Measurements from ENCODE around the gene ATP10B. TPM values are rescaled to one million over a fixed set of nuclear protein-coding genes. Genes with fewer than 3 reads are reported as not detected.

Gene ATP10B
- total and polyA plus RNA-seq, 2 experiments from 2014 or later, result not detected

DNA sequence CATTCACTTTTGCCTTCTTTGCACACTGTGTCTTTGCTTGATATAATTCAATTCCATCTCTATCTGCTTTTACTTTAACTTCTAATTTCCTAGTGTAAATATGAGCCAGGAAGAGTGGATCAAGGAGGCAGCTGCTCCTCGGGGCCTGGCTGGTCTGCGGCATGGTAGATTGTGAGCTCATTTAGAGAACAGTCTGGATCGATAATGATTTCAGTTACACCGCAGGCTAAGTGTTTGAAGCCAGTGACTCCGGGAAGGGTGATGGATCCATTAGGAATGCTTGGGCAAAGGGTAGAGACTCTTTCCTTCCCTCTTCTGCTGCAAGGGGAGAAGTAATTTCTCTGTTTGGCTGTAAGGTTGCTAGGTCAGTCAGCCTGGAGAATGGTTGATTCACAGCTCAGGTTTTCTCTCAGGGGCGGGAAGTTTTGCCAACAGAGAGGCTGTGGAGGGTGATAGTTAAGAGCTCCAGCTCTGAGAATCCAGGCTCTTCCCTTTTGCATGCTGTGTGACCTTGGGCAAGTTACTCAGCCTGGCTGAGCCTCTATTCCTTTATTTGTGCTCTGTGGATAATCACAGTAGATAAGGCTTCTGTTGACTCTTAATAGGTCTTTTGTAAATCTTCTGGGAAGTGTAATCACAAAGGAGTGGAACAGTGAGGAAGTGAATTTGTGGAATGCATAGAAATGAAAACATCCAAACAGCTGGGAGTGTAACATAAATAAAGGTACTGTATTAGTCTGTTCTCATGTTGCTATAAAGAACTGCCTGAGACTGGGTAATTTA is 331.2 kb downstream of the ATP10B start:
- H3K9ac ChIP-seq, result no peak overlapping the region
- no peak for TF ChIP-seq EZH2phosphoT487 (IDR thresholded peaks at IDR 0.05; ENCODE audit: insufficient read depth, low read depth)
- TF ChIP-seq EZH2 (IDR thresholded peaks at IDR 0.05; ENCODE audit: insufficient read depth, poor library complexity, severe bottlenecking), result no peak
- no peak overlapping the region for H3K4me3 ChIP-seq
- peaks cover 16% of the 10 kb centered on the region; the same call in 1 of the 2 replicates for H3K27me3 ChIP-seq (replicated peaks; ENCODE audit: insufficient read depth)
- no peaks in the 10 kb centered on the region for H3K9me3 ChIP-seq (ENCODE audit: low read depth)
- H3K9me2 ChIP-seq (ENCODE audit: insufficient read depth), result no peaks in the 10 kb centered on the region
- no peaks in the 10 kb centered on the region for H3K4me1 ChIP-seq (ENCODE audit: insufficient read depth)
- no peak overlapping the region for H2AFZ ChIP-seq
- H4K20me1 ChIP-seq (ENCODE audit: insufficient read depth), result no peaks in the 10 kb centered on the region
- H3F3A ChIP-seq (ENCODE audit: insufficient read depth), result no peaks in the 10 kb centered on the region
- H3K4me2 ChIP-seq (ENCODE audit: unreplicated experiment), result no peak overlapping the region
- no peaks in the 10 kb centered on the region for H3K79me2 ChIP-seq (ENCODE audit: insufficient read depth)
- 50 to 54% methylated on average over 6 of the region's 6 CpGs for WGBS, 2 experiments (ENCODE audit: low coverage in 1 of 2, low lambda C conversion rate in 2 of 2, missing lambda C conversion rate in 2 of 2)
- no peak for DNase-seq
- H3K36me3 ChIP-seq (ENCODE audit: low read depth), result no peaks in the 10 kb centered on the region
- in situ Hi-C loops (cut with MboI), result no loop called here
- no peak overlapping the region for H3K27ac ChIP-seq

DNA sequence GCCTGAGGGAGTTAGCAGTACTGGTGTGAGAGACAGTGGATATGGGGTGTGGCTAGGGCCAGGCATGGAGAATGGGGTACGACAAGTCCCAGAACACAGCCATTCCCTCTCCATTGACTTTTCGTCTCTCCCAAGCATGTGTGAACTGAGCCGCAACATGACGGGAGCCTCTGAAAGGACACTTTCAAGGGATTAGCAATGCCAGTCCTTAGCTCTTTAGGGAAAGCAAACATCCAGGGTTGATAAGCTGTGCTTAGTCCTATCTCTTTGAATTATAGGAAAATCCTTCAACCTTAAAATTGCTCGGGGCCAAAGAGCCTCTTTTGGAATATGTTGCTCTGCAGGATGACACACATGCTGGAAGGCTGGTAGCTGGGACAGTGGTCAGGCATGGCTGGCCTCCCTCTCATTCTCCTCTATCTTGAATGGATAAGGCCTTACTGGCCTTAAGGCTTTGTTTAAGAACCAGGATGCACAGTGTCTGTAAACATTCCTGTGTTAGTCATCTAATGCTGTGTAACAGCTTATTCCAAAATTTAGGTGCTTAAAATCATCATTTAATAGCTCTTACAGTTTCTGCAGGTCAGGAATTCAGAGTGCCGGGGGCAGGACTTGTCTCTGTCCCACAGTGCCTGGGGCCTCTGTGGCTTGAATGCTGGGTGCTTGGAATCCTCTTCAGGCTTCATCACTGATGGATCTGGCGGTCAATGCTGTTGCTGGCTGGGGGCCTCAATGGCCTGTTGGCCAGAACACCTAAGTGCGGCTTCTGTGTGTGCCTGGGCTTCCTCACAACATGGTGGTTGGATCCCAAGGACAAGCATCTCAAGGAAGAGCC is 335.1 kb downstream of the ATP10B start:
- 74 to 83% methylated on average over 8 of the region's 8 CpGs for WGBS, 2 experiments (ENCODE audit: low coverage in 1 of 2, low lambda C conversion rate in 2 of 2, missing lambda C conversion rate in 2 of 2)

DNA sequence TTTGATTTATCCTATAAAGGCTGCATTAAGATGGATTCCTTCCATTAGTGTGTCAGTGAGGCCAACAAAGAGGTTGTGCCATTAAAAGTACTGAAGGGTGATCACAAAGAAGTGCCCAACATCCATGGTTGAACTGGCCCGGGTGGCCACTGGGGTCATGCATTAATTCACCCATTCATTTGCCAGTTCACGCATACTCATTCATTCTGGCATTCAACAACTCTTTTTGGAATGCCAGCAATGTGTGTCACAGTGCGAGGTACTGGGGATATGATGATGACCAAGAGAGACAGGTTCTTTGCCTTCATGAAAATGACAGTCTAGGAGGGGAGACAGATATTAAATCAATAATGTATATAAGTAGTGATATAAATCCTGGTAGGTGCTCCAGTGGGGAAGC is 337.1 kb downstream of the ATP10B start:
- Histone ChIP-seq H3K4me2 (ENCODE audit: unreplicated experiment) (no peak overlapping the region), H2AFZ (no peak overlapping the region), H3K27ac (no peak overlapping the region), H3K9ac (no peak overlapping the region), H3F3A (ENCODE audit: insufficient read depth) (no peaks in the 10 kb centered on the region), H4K20me1 (ENCODE audit: insufficient read depth) (no peaks in the 10 kb centered on the region), H3K27me3 (replicated peaks; ENCODE audit: insufficient read depth) (peaks cover 26% of the 10 kb centered on the region), H3K9me2 (ENCODE audit: insufficient read depth) (no peaks in the 10 kb centered on the region), H3K4me1 (ENCODE audit: insufficient read depth) (no peaks in the 10 kb centered on the region), H3K36me3 (ENCODE audit: low read depth) (no peaks in the 10 kb centered on the region), H3K4me3 (no peak overlapping the region), H3K9me3 (ENCODE audit: low read depth) (no peaks in the 10 kb centered on the region), H3K79me2 (ENCODE audit: insufficient read depth) (no peaks in the 10 kb centered on the region)
- in situ Hi-C loops (cut with MboI), result no loop called here
- DNase-seq, result no peak
- 66 to 77% methylated on average over 3 of the region's 3 CpGs for WGBS, 2 experiments (ENCODE audit: low coverage in 1 of 2, low lambda C conversion rate in 2 of 2, missing lambda C conversion rate in 2 of 2)
- TF ChIP-seq EZH2phosphoT487 (IDR thresholded peaks at IDR 0.05; ENCODE audit: insufficient read depth, low read depth) (no peak), EZH2 (IDR thresholded peaks at IDR 0.05; ENCODE audit: insufficient read depth, poor library complexity, severe bottlenecking) (no peak)

More for the DNA sequence above, 335.1 kb downstream of the ATP10B start:
- no peaks in the 10 kb centered on the region for H3K4me1 ChIP-seq (ENCODE audit: insufficient read depth)
- H3K4me3 ChIP-seq, result no peak overlapping the region
- H3K79me2 ChIP-seq (ENCODE audit: insufficient read depth), result no peaks in the 10 kb centered on the region
- peaks cover 26% of the 10 kb centered on the region for H3K27me3 ChIP-seq (replicated peaks; ENCODE audit: insufficient read depth)
- in situ Hi-C loops (cut with MboI), result no loop called here
- H3F3A ChIP-seq (ENCODE audit: insufficient read depth), result no peaks in the 10 kb centered on the region
- H4K20me1 ChIP-seq (ENCODE audit: insufficient read depth), result no peaks in the 10 kb centered on the region
- TF ChIP-seq EZH2 (IDR thresholded peaks at IDR 0.05; ENCODE audit: insufficient read depth, poor library complexity, severe bottlenecking) (no peak), EZH2phosphoT487 (IDR thresholded peaks at IDR 0.05; ENCODE audit: insufficient read depth, low read depth) (no peak)
- no peak overlapping the region for H3K27ac ChIP-seq
- H2AFZ ChIP-seq, result no peak overlapping the region
- no peaks in the 10 kb centered on the region for H3K9me3 ChIP-seq (ENCODE audit: low read depth)
- H3K4me2 ChIP-seq (ENCODE audit: unreplicated experiment), result no peak overlapping the region
- no peak overlapping the region for H3K9ac ChIP-seq
- H3K9me2 ChIP-seq (ENCODE audit: insufficient read depth), result no peaks in the 10 kb centered on the region
- no peak for DNase-seq
- no peaks in the 10 kb centered on the region for H3K36me3 ChIP-seq (ENCODE audit: low read depth)

DNA sequence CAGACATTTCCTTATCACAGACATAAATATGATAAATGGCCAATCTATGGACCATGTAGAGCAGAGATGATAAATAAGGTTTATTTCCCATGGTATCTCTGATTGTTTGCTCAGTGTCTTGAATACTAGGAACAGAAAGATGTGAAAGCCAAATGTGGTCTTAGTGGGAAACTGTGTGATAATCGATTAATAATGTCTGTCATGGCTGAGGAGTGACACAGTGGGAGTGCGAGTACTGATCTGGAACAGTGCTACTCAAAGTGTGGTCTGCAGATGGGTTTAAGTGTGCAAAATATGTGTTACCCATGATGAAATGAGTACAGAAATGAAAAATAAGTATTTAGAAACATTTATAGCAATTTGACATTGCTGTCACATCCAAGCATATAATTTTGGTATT is 337.8 kb downstream of the ATP10B start:
- H3K4me2 ChIP-seq (ENCODE audit: unreplicated experiment), result no peak overlapping the region
- WGBS, 2 experiments (ENCODE audit: low coverage in 1 of 2, low lambda C conversion rate in 2 of 2, missing lambda C conversion rate in 2 of 2), result 23 to 25% methylated on average over 2 of the region's 2 CpGs
- H3K27ac ChIP-seq, result no peak overlapping the region
- H3K4me3 ChIP-seq, result no peak overlapping the region
- H3K27me3 ChIP-seq (replicated peaks; ENCODE audit: insufficient read depth), result peaks cover 26% of the 10 kb centered on the region
- H4K20me1 ChIP-seq (ENCODE audit: insufficient read depth), result no peaks in the 10 kb centered on the region
- DNase-seq, result no peak
- H3K9me2 ChIP-seq (ENCODE audit: insufficient read depth), result no peaks in the 10 kb centered on the region
- no peaks in the 10 kb centered on the region for H3K9me3 ChIP-seq (ENCODE audit: low read depth)
- in situ Hi-C loops (cut with MboI), result no loop called here
- H3K9ac ChIP-seq, result no peak overlapping the region
- H3F3A ChIP-seq (ENCODE audit: insufficient read depth), result no peaks in the 10 kb centered on the region
- TF ChIP-seq EZH2 (IDR thresholded peaks at IDR 0.05; ENCODE audit: insufficient read depth, poor library complexity, severe bottlenecking) (no peak), EZH2phosphoT487 (IDR thresholded peaks at IDR 0.05; ENCODE audit: insufficient read depth, low read depth) (no peak)
- H3K36me3 ChIP-seq (ENCODE audit: low read depth), result no peaks in the 10 kb centered on the region
- H3K4me1 ChIP-seq (ENCODE audit: insufficient read depth), result peaks cover under 1% of the 10 kb centered on the region; the same call in 1 of the 2 replicates
- no peaks in the 10 kb centered on the region for H3K79me2 ChIP-seq (ENCODE audit: insufficient read depth)
- no peak overlapping the region for H2AFZ ChIP-seq

All from GM23248 (cell line).